A172 (cell line): ENCODE results near the gene TIMP2. TPM values are rescaled to one million over a fixed set of nuclear protein-coding genes. Genes with fewer than 3 reads are reported as not detected.
A peak's percentile ranks its signal among the peaks of the same experiment; 100 is the strongest.

Experiments
- DNase-seq: peaks from one replicate; pipeline ENCODE4 v3.0.0-alpha.2; 2015; ENCODE audit warnings: low spot score
- total RNA-seq: library from RNA; depleted of rRNA; stranded (reverse); fragments of >200 nt; shearing (Covaris generic); gene quantifications from 2 replicates; pipeline ENCODE4 v1.2.3, GENCODE V29; 2014; rRNA removed

TIMP2 gene
- total RNA-seq, 1 experiment from 2014 or later = 257 TPM

- DNase-seq = no peak
Measured at GRCh38 chr17:78818932-78819331, 106.3 kb downstream of the TIMP2 start.

- no peak for DNase-seq
Measured at GRCh38 chr17:78818152-78818846, 106.9 kb downstream of the TIMP2 start.

GRCh38 chr17:78817123-78817522, 108.1 kb downstream of the TIMP2 start:
- DNase-seq = no peak

GRCh38 chr17:78815696-78816095, 109.5 kb downstream of the TIMP2 start:
- DNase-seq = no peak

GRCh38 chr17:78812855-78813254, 112.3 kb downstream of the TIMP2 start:
- DNase-seq = no peak

DNA sequence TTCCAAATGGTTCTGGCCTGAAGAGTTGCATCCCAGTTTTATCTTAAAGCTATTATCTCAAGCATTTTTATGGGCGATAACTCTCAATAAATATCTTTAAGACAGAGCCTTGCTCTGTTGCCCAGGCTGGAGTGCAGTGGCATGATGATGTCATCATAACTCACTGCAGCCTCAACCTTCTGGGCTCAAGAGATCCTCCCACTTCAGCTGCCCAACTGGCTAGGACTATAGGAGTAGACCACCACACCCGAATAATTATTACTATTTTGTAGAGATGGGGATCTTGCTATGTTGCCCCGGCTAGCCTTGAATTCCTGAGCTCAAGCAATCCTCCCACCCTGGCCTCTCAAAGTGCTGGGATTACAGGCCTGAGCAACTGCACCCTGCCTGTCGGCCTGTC, 117.0 kb downstream of the TIMP2 start:
- peak; percentile 53 for DNase-seq

DNA sequence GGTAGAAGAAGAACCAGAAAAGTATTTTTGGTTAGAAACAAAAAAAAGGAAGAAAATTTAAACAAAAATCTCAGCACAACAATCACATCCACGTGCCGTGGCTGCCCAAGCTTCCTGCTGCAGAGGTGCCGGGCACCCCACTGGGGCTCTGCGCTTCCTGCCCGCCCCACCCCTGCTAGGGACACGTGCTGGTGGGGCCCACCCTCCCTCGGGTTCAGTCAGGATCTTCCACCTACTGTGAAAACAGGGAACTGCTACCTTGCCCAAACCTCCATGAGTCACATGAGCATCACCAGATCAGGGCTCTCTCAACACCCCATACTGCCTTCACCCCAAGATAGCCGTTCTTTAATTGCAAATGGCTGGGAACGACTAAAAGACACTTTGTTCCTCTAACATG, 118.7 kb downstream of the TIMP2 start:
- DNase-seq = peak; percentile 29

DNA sequence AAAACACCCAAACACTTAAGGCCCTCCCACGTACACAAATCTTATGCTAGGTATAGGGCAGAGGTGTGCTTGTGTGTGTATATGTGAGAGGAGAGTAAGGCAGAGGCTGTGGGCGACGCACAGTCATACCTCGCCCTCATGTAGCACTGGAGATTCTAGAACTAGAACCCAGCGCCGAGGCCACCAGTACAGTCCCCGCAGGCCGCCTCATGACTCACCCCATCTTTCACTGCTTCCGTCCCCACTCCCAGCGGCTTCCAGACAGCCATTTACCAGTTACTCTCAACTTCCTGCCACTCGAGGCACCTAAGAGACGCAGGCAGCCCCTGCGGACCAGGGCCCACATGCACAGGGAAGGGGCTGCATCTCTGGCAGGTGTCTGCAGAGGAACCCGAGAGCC, 119.9 kb downstream of the TIMP2 start:
- DNase-seq = no peak

- no peak for DNase-seq
Measured at GRCh38 chr17:78804777-78805176, 120.4 kb downstream of the TIMP2 start.

GRCh38 chr17:78803186-78803845, 121.9 kb downstream of the TIMP2 start:
- DNase-seq = no peak

Other genes starting within 250 kb of the TIMP2 start
- gene CYTH1, start 143.1 kb downstream of the TIMP2 start, total RNA-seq = 25.5 and 43.3 TPM in 2 replicates
- 15.9 and 33.6 TPM in 2 replicates for gene USP36, start 84.6 kb downstream of the TIMP2 start, total RNA-seq
- 0.81 and 0.89 TPM in 2 replicates for gene CEP295NL, start 22.2 kb downstream of the TIMP2 start, total RNA-seq
- gene LGALS3BP, start 54.5 kb upstream of the TIMP2 start, total RNA-seq = 352 and 514 TPM in 2 replicates
- 81.4 and 90.1 TPM in 2 replicates for gene CANT1, start 84.4 kb upstream of the TIMP2 start, total RNA-seq
- 6.5 and 11.8 TPM in 2 replicates for gene C1QTNF1, start 98.8 kb upstream of the TIMP2 start, total RNA-seq
- 8.8 and 9.1 TPM in 2 replicates for gene ENGASE, start 149.4 kb upstream of the TIMP2 start, total RNA-seq